HEK293 (cell line): Measurements from ENCODE around the gene EFCAB5.
A peak's percentile ranks its signal among the peaks of the same experiment; 100 is the strongest.

Experiments used
- HOXA7 ChIP-seq: sonication (generic); formaldehyde crosslinking; IDR thresholded peaks from 2 replicates; pipeline ENCODE4 v1.8.1; 2022; ENCODE audit warnings: missing genetic modification reagents, borderline replicate concordance
- MZF1 ChIP-seq: fragments of 450-650 bp; formaldehyde crosslinking; IDR thresholded peaks from 2 replicates; pipeline ENCODE4 v1.5.1; 2017; ENCODE audit warnings: missing biosample characterization, missing genetic modification characterization, borderline replicate concordance
- SALL2 ChIP-seq: fragments of 450-650 bp; formaldehyde crosslinking; IDR thresholded peaks from 2 replicates; pipeline ENCODE4 v1.5.0; 2017; ENCODE audit warnings: missing biosample characterization, mild to moderate bottlenecking, missing genetic modification characterization, borderline replicate concordance
- SP3 ChIP-seq: fragments of 450-650 bp; formaldehyde crosslinking; IDR thresholded peaks from 2 replicates; pipeline ENCODE4 v1.5.1; 2016; ENCODE audit warnings: missing biosample characterization, missing genetic modification characterization
- ZBTB17 ChIP-seq: fragments of 450-650 bp; formaldehyde crosslinking; IDR thresholded peaks from 2 replicates; pipeline ENCODE4 v1.5.1; 2016; ENCODE audit warnings: missing biosample characterization, missing genetic modification characterization
- ZNF114 ChIP-seq: fragments of 450-650 bp; formaldehyde crosslinking; IDR thresholded peaks from 2 replicates; pipeline ENCODE4 v1.5.0; 2017; ENCODE audit warnings: missing biosample characterization, missing genetic modification characterization
- ZNF133 ChIP-seq: fragments of 450-650 bp; formaldehyde crosslinking; IDR thresholded peaks from 2 replicates; pipeline ENCODE4 v1.5.1; 2016; ENCODE audit warnings: missing biosample characterization, missing genetic modification characterization
- ZNF138 ChIP-seq: fragments of 450-650 bp; formaldehyde crosslinking; IDR thresholded peaks from 2 replicates; pipeline ENCODE4 v1.5.1; 2016; ENCODE audit warnings: missing biosample characterization, missing genetic modification characterization, borderline replicate concordance
- ZNF146 ChIP-seq: fragments of 450-650 bp; formaldehyde crosslinking; IDR thresholded peaks from 2 replicates; pipeline ENCODE4 v1.5.1; 2016; ENCODE audit warnings: missing biosample characterization, missing genetic modification characterization
- ZNF211 ChIP-seq: fragments of 450-650 bp; formaldehyde crosslinking; IDR thresholded peaks from 2 replicates; pipeline ENCODE4 v1.5.1; 2016; ENCODE audit warnings: low read depth, missing biosample characterization, missing genetic modification characterization
- ZNF24 ChIP-seq: fragments of 450-650 bp; formaldehyde crosslinking; IDR thresholded peaks from 2 replicates; pipeline ENCODE4 v1.5.1; 2016; ENCODE audit warnings: missing biosample characterization, missing genetic modification characterization
- ZNF366 ChIP-seq: fragments of 450-650 bp; formaldehyde crosslinking; conservative IDR thresholded peaks from 2 replicates; pipeline ENCODE4 v1.5.1; 2016; ENCODE audit warnings: missing biosample characterization, missing genetic modification characterization
- ZNF391 ChIP-seq: fragments of 450-650 bp; formaldehyde crosslinking; IDR thresholded peaks from 2 replicates; pipeline ENCODE4 v1.5.1; 2016; ENCODE audit warnings: low read depth, missing biosample characterization, missing genetic modification characterization, borderline replicate concordance
- ZNF404 ChIP-seq: fragments of 450-650 bp; formaldehyde crosslinking; IDR thresholded peaks from 2 replicates; pipeline ENCODE4 v1.5.1; 2017; ENCODE audit warnings: missing biosample characterization, missing genetic modification characterization
- ZNF544 ChIP-seq: fragments of 450-650 bp; formaldehyde crosslinking; IDR thresholded peaks from 2 replicates; pipeline ENCODE4 v1.5.0; 2017; ENCODE audit warnings: missing biosample characterization, missing genetic modification characterization
- ZNF548 ChIP-seq: fragments of 450-650 bp; formaldehyde crosslinking; IDR thresholded peaks from 2 replicates; pipeline ENCODE4 v1.5.1; 2016; ENCODE audit warnings: missing biosample characterization, missing genetic modification characterization
- ZNF558 ChIP-seq: fragments of 450-650 bp; formaldehyde crosslinking; IDR thresholded peaks from 2 replicates; pipeline ENCODE4 v1.5.1; 2016; ENCODE audit warnings: missing biosample characterization, missing genetic modification characterization
- ZNF560 ChIP-seq: fragments of 450-650 bp; formaldehyde crosslinking; IDR thresholded peaks from 2 replicates; pipeline ENCODE4 v1.5.1; 2017; ENCODE audit warnings: missing biosample characterization, missing genetic modification characterization, borderline replicate concordance
- ZNF571 ChIP-seq: fragments of 450-650 bp; formaldehyde crosslinking; IDR thresholded peaks from 2 replicates; pipeline ENCODE4 v1.5.0; 2017; ENCODE audit warnings: missing biosample characterization, missing genetic modification characterization
- ZNF624 ChIP-seq: fragments of 450-650 bp; formaldehyde crosslinking; IDR thresholded peaks from 2 replicates; pipeline ENCODE4 v1.5.1; 2017; ENCODE audit warnings: missing biosample characterization, missing genetic modification characterization
- ZNF626 ChIP-seq: fragments of 450-650 bp; sonication (Bioruptor Pico); formaldehyde crosslinking; IDR thresholded peaks from 2 replicates; pipeline ENCODE4 v1.5.1; 2018; ENCODE audit warnings: missing biosample characterization, missing genetic modification characterization, inconsistent platforms
- ZNF629 ChIP-seq: fragments of 450-650 bp; formaldehyde crosslinking; IDR thresholded peaks from 2 replicates; pipeline ENCODE4 v1.5.1; 2017; ENCODE audit warnings: missing biosample characterization, missing genetic modification characterization
- ZNF670 ChIP-seq: fragments of 450-650 bp; formaldehyde crosslinking; IDR thresholded peaks from 2 replicates; pipeline ENCODE4 v1.5.1; 2016; ENCODE audit warnings: missing biosample characterization, missing genetic modification characterization, low read depth
- ZNF701 ChIP-seq: fragments of 450-650 bp; formaldehyde crosslinking; IDR thresholded peaks from 2 replicates; pipeline ENCODE4 v1.5.1; 2016; ENCODE audit warnings: missing biosample characterization, missing genetic modification characterization
- ZNF707 ChIP-seq: fragments of 450-650 bp; formaldehyde crosslinking; IDR thresholded peaks from 2 replicates; pipeline ENCODE4 v1.5.1; 2016; ENCODE audit warnings: missing biosample characterization, missing genetic modification characterization
- ZNF768 ChIP-seq: fragments of 450-650 bp; formaldehyde crosslinking; IDR thresholded peaks from 2 replicates; pipeline ENCODE4 v1.5.1; 2018; ENCODE audit warnings: missing biosample characterization, mild to moderate bottlenecking, missing genetic modification characterization
- ZSCAN23 ChIP-seq: fragments of 450-650 bp; formaldehyde crosslinking; IDR thresholded peaks from 2 replicates; pipeline ENCODE4 v1.5.1; 2016; ENCODE audit warnings: missing biosample characterization, missing genetic modification characterization
- TF ChIP-seq, protein P1 (sequence below): fragments of 450-650 bp; formaldehyde crosslinking; IDR thresholded peaks from 2 replicates; pipeline ENCODE4 v1.5.1; 2016; ENCODE audit warnings: missing biosample characterization, missing genetic modification characterization
- TF ChIP-seq, protein P2 (sequence below): IDR thresholded peaks from 2 replicates; pipeline ENCODE4 v1.6.1; 2011; ENCODE audit warnings: mild to moderate bottlenecking, low read depth, low read length, borderline replicate concordance
- TF ChIP-seq, protein P3 (sequence below): fragments of 450-650 bp; formaldehyde crosslinking; IDR thresholded peaks from 2 replicates; pipeline ENCODE4 v1.5.1; 2016; ENCODE audit warnings: missing biosample characterization, missing genetic modification characterization
- TF ChIP-seq, protein P4 (sequence below): fragments of 450-650 bp; formaldehyde crosslinking; IDR thresholded peaks from 2 replicates; pipeline ENCODE4 v1.5.1; 2016; ENCODE audit warnings: missing biosample characterization, missing genetic modification characterization
- TF ChIP-seq, protein P5 (sequence below): fragments of 450-650 bp; formaldehyde crosslinking; IDR thresholded peaks from 2 replicates; pipeline ENCODE4 v1.5.1; 2016; ENCODE audit warnings: missing biosample characterization, missing genetic modification characterization

EFCAB5 gene

DNA sequence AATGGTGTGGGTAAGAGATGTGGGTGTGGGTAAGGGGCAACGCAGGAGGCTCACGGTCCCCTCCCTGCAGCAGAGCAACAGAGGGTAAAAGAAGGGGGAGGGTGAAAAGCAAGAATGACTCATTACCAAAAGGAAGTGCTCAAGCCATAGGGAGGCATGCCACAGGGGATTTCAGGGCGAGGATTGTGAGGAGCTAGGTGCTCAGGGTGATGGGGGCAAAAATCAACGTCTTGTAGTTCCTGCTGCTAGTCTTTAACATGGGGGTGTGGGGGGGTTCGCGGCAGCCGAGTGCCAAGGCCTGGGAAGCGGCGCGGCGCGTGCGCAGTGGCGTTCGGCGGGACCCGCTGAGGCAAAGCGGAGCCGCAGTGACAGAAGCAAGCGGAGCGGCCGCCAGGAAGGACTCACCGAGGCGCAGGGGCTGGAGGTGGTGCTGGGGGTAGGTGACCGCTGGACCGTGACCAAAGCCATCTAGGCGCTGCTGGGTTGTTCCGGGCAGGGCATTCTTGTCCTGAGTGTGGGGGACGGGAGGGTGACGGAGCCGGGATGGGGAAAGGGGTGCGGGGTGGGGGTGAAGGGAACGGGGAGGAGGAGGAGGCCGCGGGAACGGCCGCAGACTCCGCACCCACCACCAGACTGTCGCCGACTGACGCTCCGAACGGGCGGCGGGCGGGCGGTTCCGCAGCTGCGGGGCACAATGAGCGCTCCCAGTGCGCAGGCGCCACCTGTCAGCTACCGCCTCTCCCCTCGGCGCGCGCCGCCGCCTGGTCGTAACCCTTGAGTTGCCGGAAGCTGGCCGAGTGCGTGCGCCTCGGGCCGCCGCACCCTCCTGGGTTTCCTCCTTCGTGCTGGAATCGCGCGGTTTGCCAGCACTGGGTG, 11.7 kb upstream of the EFCAB5 start, which contains the start of gene SSH2 (continued):
- TF ChIP-seq, protein P1, sequence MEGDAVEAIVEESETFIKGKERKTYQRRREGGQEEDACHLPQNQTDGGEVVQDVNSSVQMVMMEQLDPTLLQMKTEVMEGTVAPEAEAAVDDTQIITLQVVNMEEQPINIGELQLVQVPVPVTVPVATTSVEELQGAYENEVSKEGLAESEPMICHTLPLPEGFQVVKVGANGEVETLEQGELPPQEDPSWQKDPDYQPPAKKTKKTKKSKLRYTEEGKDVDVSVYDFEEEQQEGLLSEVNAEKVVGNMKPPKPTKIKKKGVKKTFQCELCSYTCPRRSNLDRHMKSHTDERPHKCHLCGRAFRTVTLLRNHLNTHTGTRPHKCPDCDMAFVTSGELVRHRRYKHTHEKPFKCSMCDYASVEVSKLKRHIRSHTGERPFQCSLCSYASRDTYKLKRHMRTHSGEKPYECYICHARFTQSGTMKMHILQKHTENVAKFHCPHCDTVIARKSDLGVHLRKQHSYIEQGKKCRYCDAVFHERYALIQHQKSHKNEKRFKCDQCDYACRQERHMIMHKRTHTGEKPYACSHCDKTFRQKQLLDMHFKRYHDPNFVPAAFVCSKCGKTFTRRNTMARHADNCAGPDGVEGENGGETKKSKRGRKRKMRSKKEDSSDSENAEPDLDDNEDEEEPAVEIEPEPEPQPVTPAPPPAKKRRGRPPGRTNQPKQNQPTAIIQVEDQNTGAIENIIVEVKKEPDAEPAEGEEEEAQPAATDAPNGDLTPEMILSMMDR = peak; percentile 54
- peak; percentile 62 for TF ChIP-seq ZNF629 (tag by site-specific recombination)
- TF ChIP-seq ZNF768 (tag by site-specific recombination) = no peak
- TF ChIP-seq ZNF146 (tag by site-specific recombination) = no peak
- no peak for TF ChIP-seq ZNF133
- TF ChIP-seq, protein P2, sequence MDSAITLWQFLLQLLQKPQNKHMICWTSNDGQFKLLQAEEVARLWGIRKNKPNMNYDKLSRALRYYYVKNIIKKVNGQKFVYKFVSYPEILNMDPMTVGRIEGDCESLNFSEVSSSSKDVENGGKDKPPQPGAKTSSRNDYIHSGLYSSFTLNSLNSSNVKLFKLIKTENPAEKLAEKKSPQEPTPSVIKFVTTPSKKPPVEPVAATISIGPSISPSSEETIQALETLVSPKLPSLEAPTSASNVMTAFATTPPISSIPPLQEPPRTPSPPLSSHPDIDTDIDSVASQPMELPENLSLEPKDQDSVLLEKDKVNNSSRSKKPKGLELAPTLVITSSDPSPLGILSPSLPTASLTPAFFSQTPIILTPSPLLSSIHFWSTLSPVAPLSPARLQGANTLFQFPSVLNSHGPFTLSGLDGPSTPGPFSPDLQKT = no peak; the same call in 1 of the 2 replicates
- TF ChIP-seq, protein P3, sequence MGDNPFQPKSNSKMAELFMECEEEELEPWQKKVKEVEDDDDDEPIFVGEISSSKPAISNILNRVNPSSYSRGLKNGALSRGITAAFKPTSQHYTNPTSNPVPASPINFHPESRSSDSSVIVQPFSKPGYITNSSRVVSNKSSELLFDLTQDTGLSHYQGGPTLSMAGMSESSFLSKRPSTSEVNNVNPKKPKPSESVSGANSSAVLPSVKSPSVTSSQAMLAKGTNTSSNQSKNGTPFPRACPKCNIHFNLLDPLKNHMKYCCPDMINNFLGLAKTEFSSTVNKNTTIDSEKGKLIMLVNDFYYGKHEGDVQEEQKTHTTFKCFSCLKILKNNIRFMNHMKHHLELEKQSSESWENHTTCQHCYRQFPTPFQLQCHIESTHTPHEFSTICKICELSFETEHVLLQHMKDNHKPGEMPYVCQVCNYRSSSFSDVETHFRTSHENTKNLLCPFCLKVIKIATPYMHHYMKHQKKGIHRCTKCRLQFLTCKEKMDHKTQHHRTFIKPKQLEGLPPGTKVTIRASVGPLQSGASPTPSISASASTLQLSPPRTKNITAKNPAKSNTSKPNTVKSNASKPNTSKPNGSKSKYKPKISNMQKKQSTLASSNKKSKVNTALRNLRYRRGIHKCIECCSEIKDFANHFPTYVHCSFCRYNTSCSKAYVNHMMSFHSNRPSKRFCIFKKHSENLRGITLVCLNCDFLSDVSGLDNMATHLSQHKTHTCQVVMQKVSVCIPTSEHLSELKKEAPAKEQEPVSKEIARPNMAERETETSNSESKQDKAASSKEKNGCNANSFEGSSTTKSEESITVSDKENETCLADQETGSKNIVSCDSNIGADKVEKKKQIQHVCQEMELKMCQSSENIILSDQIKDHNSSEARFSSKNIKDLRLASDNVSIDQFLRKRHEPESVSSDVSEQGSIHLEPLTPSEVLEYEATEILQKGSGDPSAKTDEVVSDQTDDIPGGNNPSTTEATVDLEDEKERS (tag by site-specific recombination) = no peak
- TF ChIP-seq, protein P4, sequence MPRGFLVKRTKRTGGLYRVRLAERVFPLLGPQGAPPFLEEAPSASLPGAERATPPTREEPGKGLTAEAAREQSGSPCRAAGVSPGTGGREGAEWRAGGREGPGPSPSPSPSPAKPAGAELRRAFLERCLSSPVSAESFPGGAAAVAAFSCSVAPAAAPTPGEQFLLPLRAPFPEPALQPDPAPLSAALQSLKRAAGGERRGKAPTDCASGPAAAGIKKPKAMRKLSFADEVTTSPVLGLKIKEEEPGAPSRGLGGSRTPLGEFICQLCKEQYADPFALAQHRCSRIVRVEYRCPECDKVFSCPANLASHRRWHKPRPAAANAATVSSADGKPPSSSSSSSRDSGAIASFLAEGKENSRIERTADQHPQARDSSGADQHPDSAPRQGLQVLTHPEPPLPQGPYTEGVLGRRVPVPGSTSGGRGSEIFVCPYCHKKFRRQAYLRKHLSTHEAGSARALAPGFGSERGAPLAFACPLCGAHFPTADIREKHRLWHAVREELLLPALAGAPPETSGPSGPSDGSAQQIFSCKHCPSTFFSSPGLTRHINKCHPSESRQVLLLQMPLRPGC (tag by site-specific recombination) = peak; percentile 37; the same call in 1 of the 2 replicates
- TF ChIP-seq SP3 (tag by site-specific recombination) = no peak
- no peak for TF ChIP-seq ZNF701 (tag by site-specific recombination)
- TF ChIP-seq ZBTB17 (tag by site-specific recombination) = peak; percentile 91
- no peak for TF ChIP-seq ZNF624 (tag by site-specific recombination)
- no peak for TF ChIP-seq ZNF211
- no peak for TF ChIP-seq ZNF670 (tag by site-specific recombination)
- TF ChIP-seq ZNF560 (tag by site-specific recombination) = no peak
- TF ChIP-seq ZNF548 = no peak
- TF ChIP-seq, protein P5, sequence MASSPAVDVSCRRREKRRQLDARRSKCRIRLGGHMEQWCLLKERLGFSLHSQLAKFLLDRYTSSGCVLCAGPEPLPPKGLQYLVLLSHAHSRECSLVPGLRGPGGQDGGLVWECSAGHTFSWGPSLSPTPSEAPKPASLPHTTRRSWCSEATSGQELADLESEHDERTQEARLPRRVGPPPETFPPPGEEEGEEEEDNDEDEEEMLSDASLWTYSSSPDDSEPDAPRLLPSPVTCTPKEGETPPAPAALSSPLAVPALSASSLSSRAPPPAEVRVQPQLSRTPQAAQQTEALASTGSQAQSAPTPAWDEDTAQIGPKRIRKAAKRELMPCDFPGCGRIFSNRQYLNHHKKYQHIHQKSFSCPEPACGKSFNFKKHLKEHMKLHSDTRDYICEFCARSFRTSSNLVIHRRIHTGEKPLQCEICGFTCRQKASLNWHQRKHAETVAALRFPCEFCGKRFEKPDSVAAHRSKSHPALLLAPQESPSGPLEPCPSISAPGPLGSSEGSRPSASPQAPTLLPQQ (tag by site-specific recombination) = peak; percentile 61; the same call in 1 of the 2 replicates
- no peak for TF ChIP-seq ZNF558 (tag by site-specific recombination)
- no peak for TF ChIP-seq ZNF707 (tag by site-specific recombination)
- no peak for TF ChIP-seq HOXA7 (CRISPR knock-in tag)
- no peak for TF ChIP-seq ZNF404 (tag by site-specific recombination)
- peak; percentile 63; the same call in 1 of the 2 replicates for TF ChIP-seq ZNF391 (tag by site-specific recombination)
- TF ChIP-seq ZNF366 (tag by site-specific recombination) = peak; percentile 62; the same call in 1 of the 2 replicates
- TF ChIP-seq ZNF24 (tag by site-specific recombination) = peak; percentile 88
- no peak for TF ChIP-seq ZNF626
- TF ChIP-seq SALL2 = no peak
- TF ChIP-seq ZNF114 (tag by site-specific recombination) = no peak
- TF ChIP-seq ZNF571 (tag by site-specific recombination) = no peak
- no peak for TF ChIP-seq ZNF138
- no peak for TF ChIP-seq ZNF544
- no peak; the same call in 1 of the 2 replicates for TF ChIP-seq MZF1 (tag by site-specific recombination)
- peak; percentile 18; the same call in 1 of the 2 replicates for TF ChIP-seq ZSCAN23 (tag by site-specific recombination)
